Measurements from ENCODE around the gene GATA6.
A peak's percentile ranks its signal among the peaks of the same experiment; 100 is the strongest.

Gene GATA6

DNA sequence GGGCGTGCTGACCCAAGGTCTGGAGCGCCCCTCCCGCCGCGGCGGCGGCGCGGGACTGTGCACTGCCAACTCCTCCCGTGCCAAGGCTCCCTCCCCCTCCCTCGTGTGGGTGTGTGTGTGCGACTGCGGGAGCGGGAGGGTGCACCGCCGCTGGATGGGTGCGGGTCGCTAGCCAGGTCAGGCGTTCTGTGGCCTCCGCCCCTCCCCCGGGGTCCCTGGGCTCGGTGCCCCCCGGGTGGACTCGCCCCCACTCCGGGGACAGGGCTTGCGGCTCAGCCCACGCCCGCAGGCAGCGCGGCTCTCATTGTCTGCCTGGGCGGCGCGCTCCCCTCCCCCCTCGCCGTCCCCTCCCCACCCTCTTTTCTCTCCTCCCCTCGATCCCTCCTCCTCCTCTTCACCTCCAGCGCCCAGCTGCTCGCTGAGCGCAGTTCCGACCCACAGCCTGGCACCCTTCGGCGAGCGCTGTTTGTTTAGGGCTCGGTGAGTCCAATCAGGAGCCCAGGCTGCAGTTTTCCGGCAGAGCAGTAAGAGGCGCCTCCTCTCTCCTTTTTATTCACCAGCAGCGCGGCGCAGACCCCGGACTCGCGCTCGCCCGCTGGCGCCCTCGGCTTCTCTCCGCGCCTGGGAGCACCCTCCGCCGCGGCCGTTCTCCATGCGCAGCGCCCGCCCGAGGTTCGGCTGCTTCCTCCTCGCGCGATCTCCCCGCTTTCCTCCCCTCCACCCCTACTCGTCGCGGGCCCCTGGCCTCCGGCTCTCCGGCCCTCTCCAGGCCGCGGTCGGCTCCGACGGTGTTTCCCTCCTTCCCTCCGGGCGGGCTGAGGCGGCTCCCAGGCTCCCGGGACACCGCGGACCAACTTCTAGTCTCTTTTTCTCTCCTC, at the start of gene GATA6:
TSS of gene GATA6 (plus strand) at position 579 of the 878 bp plus-strand sequence. CDS start 1,556 bp downstream, outside the sequence.
- DNase-seq (ENCODE audit: low read depth): peak; percentile 94

DNA sequence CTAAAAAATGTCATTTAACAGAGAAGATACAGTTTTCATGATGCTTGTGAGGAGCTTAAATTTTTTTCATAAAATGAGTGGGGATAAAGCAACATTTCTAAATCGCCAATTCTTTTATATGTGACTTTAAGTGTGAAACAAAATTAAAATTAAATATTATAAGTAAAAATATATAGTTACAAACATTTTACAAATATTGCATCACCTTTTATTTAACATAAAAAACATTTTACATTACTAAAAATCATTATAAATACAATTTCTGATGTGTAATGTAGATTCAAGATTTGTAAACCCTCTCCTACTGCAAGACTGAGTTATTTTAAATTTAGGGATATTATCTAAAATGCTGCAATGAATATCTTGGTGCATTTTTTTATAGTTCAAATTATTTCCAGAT, 44.4 kb upstream of the GATA6 start:
- no peak for DNase-seq (ENCODE audit: low read depth)

DNA sequence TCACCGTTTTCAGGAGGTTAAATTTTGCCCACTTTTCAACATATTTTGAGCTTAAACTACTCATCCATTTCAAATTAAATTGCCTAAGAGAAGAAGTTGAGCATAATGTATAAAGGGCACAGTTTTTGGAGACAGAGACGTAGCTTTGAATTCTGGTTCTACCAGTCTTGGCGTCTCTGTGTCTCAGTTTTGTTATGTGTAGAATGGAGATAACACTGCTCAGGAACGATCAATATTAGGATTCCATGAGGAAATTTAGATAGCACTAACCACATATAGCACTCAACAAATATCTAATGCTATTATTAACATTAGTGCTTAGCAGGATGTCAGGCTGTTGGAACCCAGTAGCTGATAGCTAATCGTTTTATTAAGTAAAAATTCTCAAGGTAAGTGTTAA, 40.4 kb upstream of the GATA6 start:
- no peak for DNase-seq (ENCODE audit: low read depth)

DNA sequence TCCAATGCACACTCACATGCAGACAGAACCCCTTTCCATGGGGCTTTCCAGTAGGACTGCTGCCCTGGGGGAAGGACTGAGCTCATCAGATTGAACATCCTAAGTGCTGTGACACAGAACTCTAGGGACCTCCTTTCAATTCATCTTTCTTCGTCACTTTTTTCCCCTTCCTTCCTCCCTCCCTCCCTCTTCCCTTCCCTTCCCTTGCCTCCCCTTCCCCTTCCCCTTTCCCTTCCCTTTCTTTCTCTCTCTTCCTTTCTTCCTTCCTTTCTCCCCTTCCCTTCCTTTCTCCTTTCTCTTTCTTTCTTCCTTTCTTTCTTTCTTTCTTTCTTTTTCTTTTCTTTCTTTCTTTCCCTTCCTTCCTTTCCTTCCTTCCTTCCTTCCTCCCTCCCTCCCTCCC, 39.6 kb upstream of the GATA6 start:
- DNase-seq (ENCODE audit: low read depth): no peak

DNA sequence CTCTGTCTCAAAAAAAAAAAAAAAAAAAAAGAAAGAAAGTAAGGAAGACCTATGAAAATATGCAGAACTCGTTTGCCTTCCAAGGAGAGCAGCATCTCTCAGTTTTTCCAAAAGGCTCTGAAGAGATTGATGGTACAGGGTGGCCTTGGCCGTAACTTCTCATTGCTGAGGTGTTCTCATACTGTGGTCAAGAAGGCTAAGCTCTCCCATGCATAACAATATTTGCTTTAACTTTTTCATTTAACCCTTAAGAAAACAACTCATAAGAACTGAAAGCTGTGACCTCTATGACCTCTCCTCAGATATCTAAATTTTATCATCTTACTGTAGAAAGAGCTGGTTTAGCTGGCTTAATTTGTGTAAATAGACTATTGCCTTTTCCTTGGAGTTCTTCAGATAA, 37.1 kb upstream of the GATA6 start:
- DNase-seq (ENCODE audit: low read depth): no peak

DNA sequence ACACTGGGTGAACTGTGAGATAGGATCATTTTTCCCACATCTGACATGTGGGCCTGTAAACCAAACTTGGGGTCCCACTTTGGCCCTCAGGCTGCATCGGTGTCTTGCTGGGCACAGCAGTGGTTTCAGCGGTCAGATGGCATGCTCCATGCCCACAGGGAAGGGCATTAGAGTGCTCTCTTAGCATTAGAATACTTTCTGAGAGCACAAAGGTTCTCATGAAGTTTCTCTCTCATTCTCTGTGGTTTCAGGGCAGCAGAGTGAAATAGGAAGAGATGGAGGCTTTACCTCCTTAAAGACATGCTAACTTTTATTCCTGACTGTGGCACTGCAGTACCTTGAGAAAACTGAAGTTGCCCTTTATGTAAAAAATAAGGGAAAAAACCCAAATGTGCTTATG, 36.6 kb upstream of the GATA6 start:
- no peak for DNase-seq (ENCODE audit: low read depth)

DNA sequence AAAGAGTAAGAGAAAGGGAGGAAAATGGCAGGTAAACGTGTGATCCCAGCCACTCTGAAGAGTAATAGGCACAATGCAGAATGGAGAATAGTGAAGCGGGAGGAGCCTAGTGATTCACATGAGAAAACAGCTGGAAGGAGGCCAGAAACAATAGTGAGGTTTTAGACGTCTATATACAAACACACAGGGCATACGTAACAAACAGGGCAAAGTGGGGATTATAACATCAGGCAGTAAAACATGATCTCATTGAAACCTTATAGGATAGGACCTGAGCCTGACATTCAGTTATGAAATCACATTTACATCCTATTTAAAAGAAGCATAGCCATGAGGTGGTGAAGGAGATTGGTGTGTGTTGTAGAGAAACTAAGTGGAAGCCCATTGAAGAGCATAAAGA, 33.0 kb upstream of the GATA6 start:
- peak; percentile 87 for DNase-seq (ENCODE audit: low read depth)

DNA sequence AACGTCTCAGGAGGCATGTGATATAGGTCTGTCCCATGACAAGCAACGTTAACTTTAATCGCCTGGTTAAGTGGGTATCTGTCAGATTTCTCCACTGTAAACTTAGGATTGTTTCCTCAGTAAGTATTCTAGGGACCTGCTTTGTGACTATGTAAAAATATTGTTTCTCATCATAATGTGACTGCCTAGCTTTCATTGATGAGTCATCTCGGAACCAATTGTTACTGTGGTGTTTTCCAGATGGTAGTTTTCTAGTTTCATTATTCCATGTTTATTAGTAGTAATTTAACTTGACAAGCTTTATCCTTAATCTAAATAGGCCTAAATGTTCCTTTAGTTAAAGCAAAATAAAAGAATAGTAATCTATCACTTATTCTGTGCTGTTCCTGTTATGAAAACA, 28.2 kb upstream of the GATA6 start:
- DNase-seq (ENCODE audit: low read depth): no peak

DNA sequence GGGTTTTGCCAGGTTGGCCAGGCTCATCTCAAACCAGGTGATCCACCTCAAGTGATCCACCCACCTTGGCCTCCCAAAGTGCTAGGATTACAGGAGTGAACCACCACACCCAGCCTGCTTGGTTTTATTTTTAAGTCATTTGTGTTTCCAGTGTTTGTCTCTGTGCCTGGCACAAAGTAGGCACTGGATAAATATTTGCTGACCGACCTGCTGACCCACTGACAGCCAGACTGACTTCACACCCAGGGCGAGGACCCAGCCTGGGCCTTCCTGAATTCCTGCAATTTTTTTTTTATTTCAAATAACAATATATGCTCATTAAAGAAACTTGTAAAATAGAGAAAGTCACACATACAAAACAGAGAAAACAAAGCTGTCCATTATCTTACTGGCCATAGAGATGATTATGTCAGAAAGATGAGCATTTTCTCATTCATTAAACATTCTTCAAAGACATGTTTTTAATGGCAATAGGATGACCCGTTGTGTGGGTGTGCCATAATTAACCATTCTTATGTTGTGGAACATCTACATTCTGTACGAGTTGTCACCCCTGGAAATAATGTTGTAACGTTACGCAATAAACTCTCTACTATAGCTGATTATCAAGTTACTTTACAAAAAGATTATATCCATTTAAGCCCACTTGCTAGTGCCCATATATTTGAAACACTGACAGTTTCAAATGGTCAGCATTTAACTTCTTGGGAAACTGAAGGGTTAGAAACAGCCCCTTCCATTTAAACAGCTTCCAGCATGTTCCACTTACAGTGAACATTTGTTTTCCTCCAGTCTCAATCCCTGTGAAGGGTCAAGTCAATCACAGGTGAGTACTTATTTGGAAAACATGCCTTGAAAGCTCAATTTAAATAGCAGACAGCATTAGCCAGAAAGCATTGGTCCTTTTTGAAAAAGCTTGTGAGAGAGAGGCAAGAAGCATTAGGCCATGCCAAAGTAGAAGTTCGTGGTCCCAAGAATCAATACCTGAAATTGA, 25.7 kb upstream of the GATA6 start:
- no peak for DNase-seq (ENCODE audit: low read depth)

DNA sequence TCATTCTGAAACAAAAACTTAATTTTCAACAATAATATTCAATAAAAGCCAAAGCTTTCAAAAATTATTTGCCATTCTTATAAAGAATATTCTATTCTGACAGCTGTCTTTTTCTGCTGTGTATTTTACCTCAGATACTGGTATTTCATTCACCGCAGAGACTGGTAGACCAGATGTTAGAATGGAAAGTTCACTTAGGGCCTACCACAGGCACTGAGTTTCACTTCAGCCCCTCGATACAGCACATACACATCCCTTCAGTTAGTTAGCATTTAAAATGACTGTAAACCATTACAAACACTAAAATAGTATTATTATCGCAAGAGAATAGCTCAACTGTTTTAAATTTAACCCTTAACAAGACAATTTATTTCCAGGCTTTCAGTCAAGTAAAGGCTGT, 24.2 kb upstream of the GATA6 start:
- no peak for DNase-seq (ENCODE audit: low read depth)

DNA sequence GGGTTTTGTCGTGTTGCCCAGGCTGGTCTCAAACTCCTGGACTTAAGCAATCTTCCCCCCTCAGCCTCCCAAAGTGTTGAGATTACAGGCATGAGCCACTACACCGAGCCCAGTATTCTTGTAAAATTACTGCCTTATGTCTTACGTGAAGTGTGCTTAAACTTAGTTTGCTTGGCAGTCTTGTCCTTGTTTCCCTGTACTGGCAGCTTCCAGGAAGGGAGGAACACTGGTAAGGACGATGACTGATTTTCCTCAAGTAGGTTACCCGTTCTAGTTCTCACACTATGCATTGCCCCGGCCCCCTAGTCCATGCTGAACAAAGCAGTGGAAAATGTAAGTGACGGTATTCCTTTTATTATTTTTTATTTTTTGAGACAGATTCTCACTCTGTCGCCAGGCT, 19.7 kb upstream of the GATA6 start:
- DNase-seq (ENCODE audit: low read depth): no peak

DNA sequence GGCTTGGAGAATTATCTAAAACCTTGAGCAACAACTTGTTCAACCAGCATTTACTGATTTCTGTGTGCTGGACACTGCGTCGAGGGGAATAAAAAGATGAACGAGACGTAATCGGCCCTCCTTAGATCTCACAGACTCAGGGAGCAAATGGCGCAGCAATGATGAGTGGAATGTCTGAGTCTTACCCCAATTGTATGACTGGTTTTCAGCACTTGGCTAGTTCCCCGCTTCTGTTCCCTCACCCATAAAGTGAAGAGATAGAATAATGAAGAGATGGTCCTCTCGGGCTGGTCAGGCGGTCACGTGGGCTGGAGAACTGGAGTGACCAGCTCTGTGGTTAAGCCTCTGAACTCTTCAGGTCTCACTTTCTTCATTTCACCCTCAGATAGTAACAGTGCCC, 17.3 kb upstream of the GATA6 start:
- DNase-seq (ENCODE audit: low read depth): no peak

DNA sequence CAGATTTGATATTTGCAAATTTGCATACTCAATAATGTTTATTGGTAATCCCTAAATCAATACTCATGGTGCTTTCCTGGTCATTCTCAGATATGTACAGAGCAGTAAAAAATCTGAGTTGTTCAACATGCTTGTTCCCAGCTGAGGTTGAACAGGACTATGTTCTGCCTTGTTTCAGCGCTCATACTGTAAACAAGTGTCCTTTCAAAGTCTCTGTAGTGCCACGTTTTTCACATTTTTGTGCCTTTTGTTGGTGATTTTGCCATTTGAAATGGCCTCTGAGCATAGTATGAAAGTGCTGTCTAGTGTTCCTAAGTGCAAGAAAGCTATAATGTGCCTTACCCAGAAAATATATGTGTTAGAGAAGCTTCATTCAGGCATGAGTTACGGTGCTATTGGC, 16.0 kb upstream of the GATA6 start:
- DNase-seq (ENCODE audit: low read depth): no peak

DNA sequence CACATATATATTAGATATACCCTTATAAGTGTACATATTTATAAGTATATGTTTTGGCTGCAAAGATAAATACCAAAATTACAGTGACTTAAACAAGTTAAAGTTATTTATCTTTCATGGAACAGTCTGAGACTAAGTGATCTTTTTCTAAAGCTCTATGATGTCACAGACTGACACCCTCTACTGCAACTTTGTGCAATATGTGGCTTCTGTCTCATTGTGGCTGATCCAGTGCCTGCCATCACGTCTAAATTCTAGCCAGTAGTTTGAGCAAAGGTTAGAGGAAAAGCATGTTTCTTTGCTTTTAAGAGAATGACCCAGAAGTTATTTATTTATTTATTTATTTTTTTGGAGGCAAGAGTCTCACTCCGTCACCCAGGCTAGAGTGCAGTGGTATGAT, 13.8 kb upstream of the GATA6 start:
- no peak for DNase-seq (ENCODE audit: low read depth)

DNA sequence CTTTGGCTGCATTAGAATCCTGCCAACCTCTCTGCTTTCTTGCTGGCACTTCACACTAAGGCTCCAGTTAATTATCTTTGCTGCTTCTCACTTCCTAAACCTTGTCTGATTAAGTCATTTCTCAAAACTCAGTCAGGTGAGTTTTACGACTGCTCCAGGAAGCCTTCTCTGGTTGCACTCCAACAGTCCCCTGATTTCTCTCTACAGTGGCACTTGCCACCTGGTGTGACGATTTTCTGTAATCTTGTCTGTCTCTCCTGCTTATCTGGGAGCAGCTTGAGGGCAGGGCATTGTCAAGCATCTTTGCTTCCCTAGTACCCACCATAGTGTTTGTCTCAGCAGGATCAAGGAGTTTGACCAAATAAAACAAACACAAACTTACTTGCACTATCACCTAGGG, 10.4 kb upstream of the GATA6 start:
- no peak for DNase-seq (ENCODE audit: low read depth)

DNA sequence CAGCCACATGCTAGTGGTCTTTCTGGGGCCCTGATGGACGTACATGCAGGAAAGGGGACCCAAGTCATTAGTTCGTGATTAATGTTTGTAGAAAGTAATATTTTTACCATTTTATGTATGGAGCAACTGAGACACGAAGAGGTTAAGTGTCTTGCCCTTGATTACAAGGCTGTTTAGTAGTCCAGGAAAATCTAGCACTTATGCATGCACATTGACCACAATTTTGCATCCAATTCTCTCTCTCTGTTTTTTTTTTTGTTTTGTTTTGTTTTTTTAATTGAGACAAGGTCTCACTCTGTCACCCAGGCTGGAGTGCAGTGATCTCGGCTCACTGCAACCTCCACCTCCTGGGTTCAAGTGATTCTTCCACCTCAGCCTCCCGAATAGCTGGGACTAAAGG, 8.3 kb upstream of the GATA6 start:
- DNase-seq (ENCODE audit: low read depth): no peak

DNA sequence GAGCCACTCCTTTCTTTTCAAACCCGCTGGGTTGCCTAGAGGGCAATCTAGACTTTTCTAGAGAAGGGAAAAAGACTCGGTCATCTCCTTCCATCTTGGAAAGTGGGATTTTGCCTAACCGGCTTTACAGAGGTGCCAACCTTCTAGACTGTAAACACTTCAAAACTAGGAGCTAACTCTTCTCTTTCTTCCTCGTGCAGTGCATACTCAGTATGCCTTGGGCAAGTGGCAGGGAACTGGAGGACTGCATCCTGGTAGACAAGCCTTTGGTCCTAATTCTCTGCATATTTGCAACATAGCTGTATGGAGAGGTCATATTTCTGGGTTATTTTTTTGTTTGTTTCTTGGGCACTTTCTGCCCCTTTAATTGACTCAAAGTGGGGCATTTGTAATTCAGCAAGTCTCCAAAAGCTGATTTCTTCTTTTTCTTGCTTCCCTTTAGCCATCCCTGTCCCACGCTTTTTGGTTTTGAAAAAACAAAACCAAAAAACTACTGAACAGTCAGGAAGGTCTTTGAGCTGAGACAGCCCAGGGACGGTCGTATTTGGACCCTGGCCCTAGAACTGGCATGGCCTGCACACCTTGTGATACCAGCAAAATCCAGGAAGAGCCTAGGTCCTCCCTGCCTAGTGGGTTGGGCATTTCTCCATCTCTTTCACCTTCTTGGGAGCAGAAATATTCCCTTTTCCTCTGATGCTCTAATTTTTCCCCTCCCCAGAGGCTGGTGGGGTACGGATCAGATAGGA, 5.8 kb upstream of the GATA6 start:
- no peak for DNase-seq (ENCODE audit: low read depth)

DNA sequence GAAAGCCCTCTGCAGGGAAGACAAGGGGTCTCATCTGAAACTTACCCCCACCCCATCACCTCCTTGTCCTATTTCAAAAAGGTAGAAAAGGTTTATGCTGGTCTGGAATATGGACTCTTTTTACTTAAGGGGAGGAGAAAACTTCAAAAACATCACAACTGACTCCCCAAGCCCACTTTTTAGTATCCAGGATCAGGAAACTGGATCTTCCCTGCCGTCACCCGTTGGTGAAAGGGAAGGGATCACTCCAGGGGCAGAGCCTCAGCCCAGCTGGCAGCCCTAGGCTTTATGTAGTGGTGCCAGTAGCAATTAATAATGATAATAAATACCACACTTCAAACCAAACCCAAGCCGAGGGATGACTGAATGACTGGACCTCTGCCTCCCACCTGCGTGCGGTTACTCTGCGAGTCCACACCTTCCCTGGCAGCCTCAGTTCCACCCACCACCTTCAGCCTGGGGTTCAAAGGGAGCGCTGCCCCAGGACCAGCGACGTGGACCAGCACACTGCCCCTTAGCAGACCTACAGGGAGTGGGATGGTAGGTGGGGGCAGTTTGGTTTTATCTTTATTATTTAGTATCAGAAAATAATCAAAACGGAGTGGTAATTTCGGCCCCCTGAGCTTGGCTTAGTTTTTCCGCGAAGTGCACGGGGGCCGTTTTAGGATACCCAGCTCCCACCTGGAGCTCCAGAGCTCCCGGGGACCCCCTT, 4.9 kb upstream of the GATA6 start:
- no peak for DNase-seq (ENCODE audit: low read depth)

DNA sequence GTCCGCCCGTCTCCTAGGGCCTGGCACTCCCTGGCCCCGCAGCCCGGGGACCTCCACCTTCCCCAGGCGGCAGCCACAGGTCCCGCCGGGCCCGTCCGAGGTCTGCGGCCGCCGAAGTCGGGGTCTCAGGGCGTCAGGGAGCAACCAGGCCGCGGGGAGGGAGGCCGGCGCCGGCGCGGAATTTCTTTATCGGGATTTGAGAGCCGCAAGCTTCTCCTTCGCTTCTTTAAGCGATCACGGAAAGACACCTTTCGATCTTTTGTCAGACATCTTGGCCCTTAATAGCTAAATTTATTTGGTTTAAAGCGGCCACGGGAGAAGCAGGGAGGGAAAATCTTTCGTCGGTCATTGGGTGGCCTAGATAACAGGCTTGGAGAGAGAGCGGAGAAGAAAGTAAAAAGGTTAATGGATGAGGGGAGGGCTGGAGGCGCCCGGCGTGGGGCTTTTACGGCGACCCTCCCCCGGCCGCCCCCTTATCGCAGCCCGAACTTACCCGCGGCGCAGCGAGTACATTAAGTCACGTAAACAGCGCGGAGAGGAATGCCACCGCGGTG, 4.3 kb upstream of the GATA6 start:
- DNase-seq (ENCODE audit: low read depth): no peak

DNA sequence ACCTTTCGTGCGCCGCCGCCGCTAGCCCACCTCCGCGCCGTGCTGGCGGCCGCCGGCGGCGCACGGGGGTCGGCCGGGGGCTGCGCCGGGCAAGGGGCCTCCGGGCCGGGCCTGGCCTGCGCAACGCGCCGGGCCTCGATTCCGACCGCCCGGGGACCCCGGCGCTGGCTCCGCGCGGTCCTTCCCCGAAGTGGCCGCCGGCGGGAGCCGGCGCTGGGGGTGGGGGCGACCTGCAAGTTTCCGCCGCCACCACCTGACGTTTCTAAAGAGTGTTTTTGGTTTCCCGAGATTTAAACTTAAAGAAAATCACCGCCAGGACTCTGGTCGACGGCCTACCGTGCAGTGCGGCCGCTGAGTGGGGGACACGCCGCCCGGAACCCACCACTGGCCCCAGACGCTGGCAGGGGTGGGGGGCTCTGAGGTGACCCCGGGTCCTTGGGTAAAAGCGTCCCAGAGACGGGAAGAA, 3.8 kb upstream of the GATA6 start:
- DNase-seq (ENCODE audit: low read depth): no peak
